Activated T-cell treated with anti-CD3 and anti-CD28 coated beads for 1 hour (primary cell): Measurements from ENCODE around the gene CAAP1.
"Not testable (repeated sequence)": the region's sequence is repeated elsewhere in the genome, so short reads cannot be mapped to it uniquely, and the experiment has no call there.

ENCODE experiments used
- DNase-seq: peaks from one replicate; pipeline ENCODE4 v3.0.0-alpha.2; 2020; ENCODE audit warnings: low read depth

CAAP1 gene

DNA sequence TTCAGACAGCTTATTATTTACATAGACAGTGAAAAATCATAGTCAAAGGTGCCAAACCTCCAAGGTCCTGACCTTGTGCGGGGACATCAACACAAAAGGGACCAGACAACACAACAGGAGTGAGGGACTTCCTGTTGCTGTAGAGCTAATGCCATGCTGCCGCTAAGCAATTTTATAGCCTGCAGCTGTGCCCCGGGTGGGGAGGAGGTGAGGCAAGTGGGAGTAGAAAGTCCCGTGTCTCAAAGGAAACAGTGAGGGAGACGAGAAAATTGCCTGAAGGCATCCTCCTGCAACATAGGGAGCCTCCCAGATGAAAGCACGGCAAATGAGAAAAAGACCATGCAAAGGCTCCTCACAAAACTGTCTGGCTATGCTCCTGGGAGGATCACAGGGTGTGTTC lies 58.8 kb downstream of the CAAP1 start:
- no peak for DNase-seq

DNA sequence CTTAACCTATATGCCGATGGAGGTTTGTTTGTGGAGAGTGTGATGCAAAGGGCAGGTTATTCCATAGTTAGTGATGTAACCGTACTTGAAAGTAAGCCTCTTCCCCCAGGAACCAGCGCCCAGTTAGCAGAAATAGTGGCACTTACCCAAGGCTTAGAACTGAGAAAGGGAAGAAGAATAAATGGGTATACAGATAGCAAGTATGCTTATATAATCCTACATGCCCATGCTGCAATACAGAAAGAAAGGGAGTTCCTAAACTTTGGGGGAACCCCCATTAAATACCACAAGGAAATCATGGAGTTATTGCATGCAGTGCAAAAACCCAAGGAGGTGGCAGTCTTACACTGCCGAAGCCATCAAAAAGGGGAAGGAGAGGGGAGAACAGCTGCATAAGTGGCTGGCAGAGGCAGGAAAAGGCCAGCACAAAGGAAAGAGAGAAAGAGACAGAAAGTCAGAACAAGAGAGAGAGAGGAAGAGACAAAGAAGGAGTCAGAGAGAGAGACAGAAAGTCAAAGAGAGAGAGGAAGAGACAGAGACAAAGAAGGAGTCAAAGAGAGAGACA lies 64.1 kb downstream of the CAAP1 start:
- DNase-seq: not testable (repeated sequence)

GRCh38 chr9:26814799-26815198 lies 77.8 kb downstream of the CAAP1 start:
- no peak for DNase-seq

GRCh38 chr9:26813247-26813646 lies 79.4 kb downstream of the CAAP1 start:
- DNase-seq: no peak

- no peak for DNase-seq
Observed at GRCh38 chr9:26812217-26812616, 80.4 kb downstream of the CAAP1 start.

DNA sequence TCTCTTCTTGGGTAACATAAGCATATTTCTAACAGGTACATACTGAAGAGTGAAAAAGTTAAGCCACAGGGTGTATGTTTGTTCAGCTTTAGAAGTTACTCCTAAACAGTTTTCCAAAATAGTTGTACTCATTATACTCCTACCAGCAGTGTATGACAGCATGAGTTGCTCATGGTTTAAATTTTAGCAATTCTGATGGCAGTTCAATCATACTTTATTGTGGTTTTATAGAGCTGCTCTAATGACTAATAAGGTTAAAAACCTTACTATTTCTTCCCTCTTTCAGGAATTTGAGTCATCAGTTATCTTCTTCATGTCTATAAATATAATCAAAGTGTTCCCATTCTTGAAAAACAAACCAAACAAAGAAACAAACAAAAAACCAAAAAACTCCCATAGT lies 81.5 kb downstream of the CAAP1 start:
- DNase-seq: no peak

DNA sequence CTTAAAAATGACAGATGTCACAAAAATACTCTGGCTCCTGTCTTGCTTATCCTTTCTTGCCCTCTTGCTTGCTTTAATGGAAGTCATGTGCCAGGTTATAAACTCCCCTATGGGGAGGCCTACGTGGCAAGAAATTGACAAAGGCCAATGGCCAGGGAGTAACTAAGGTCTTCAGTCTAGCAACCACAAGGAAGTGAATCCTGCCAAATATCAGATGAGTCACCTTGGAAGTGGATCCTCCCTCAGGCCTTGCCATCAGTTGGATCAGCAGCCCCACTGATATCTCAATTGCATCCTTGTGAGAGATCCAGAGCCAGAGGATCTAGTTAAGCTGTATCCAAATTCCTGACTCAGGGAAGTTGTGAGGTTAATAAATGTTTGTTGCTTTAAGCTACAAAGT lies 82.8 kb downstream of the CAAP1 start:
- no peak for DNase-seq

DNA sequence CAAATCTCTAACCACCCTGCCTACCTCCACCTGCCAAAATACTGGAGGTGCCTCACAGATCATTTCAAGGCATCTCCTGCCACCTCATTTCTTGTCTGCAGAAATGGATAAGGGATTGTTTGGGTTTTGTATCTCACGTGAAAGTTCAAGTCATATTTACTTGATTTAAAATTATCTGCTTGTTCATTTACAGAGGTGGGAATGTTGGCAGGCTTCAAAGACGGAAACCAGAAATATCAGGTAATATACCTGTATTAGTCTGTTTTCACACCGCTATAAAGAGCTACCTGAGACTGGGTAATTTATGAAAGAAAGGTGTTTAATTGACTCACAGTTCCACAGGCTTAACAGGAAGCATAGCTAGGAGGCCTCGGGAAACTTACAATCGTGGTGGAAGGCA lies 85.4 kb downstream of the CAAP1 start:
- DNase-seq: no peak

GRCh38 chr9:26802921-26803320 lies 89.7 kb downstream of the CAAP1 start:
- no peak for DNase-seq

- no peak for DNase-seq
Observed at GRCh38 chr9:26801772-26802171, 90.8 kb downstream of the CAAP1 start.

DNA sequence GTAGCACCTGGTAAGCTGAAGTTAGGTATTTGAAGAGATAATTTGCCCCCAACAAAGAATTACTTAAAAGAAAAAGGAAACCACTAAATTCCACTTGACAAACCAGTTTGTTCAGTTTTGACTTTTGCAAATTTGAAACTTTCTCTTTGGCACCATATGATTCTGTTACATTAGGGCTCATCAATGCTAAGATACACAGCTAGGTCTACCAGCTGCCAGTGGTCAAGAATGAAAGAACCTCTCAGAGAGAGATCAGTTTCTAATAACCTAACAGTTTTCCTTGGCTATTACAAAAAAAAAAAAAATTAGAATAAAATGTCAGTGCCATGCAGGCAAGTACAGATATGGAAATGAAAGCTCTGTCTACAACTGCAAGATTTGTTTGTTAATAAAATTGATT lies 92.3 kb downstream of the CAAP1 start:
- DNase-seq: no peak

- DNase-seq: no peak
Observed at GRCh38 chr9:26791274-26791673, 101.3 kb downstream of the CAAP1 start.
